Measurements from ENCODE around the gene PRSS3. TPM values are rescaled to one million over a fixed set of nuclear protein-coding genes. Genes with fewer than 3 reads are reported as not detected.

The PRSS3 gene
- total and polyA plus RNA-seq, 9 of the 15 experiments (the other 6 are each of a cell fraction or from before 2014, with no cell fraction given) = 0.35 to 0.42 TPM; not detected in 7

DNA sequence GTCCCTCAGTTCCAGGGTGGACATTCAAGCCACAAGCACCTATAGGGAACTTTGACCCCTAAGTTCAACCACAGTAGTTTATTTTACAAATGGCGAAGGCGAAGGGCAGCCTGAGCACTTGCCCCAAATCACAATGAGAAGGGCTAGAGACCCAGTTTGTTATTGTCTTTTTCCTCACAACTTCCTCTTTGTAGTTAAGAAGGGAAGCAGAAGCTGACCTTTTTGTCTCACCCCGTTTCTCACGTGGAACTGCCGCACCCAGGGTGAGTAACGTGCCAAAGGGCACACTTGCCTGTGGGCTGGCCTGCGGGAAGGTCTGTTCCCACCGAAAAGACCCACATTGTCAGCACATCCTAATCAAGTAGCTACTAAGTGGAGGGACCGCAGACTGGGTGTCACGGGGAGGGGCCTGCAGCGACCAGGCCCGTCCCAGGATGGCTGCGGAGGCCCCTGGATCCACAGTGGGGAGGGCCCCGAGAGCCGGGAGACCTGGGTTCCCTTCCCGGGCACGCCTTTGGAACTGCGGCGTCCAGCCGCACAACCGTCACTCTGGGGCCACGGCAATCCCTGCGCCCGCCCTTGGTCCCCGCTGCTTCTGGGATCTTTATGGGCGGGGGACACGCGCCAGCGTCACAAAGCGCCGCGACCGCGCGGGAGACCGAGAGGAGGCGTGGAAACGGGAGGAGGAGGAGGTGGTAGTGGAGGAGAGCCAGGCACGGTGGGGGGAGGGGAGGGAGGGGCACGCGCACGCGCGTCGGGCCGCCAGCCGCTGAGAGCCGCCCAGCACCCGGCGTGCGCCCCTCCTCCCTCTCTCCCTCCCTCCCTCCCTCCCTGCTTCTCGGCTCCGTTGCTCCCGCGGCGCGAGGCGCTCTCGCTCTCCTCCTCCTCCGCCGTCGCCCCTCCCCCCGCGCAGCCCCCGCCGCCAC, 21.2 kb downstream of the PRSS3 start, which contains the start of gene UBE2R2 (continued):
- TF ChIP-seq NEUROD1 (IDR thresholded peaks at IDR 0.05; ENCODE audit: borderline replicate concordance, low read depth, low read length, partially characterized antibody) (no peak), ZNF699 (CRISPR knock-in tag; IDR thresholded peaks at IDR 0.05; ENCODE audit: insufficient replicate concordance) (no peak), SMAD1 (IDR thresholded peaks at IDR 0.05; ENCODE audit: low read depth, low read length, partially characterized antibody) (peak; percentile 50), ZNF75A (CRISPR knock-in tag; IDR thresholded peaks at IDR 0.05) (no peak), MAZ (CRISPR knock-in tag; conservative IDR thresholded peaks at IDR 0.05 in 1 of 2, IDR thresholded peaks at IDR 0.05 in 1 of 2) (peak; percentile 65 to 91), ZNF175 (CRISPR knock-in tag; IDR thresholded peaks at IDR 0.05; ENCODE audit: low read depth) (no peak), CEBPB (tag; IDR thresholded peaks at IDR 0.05) (no peak), CBX1 (IDR thresholded peaks at IDR 0.05; ENCODE audit: low read depth) (0 out of 2 replicates have a peak, but pooled peaks have one; percentile 41), MCM5 (IDR thresholded peaks at IDR 0.05; ENCODE audit: low read depth) (no peak), OTX1 (CRISPR knock-in tag; IDR thresholded peaks at IDR 0.05) (no peak), HDAC1 (IDR thresholded peaks at IDR 0.05) (peak in 1 of 2 experiments; percentile 79; a peak in 2 of 4 replicates), BCL6 (CRISPR knock-in tag; IDR thresholded peaks at IDR 0.05) (no peak)
- TF ChIP-seq, protein P1, sequence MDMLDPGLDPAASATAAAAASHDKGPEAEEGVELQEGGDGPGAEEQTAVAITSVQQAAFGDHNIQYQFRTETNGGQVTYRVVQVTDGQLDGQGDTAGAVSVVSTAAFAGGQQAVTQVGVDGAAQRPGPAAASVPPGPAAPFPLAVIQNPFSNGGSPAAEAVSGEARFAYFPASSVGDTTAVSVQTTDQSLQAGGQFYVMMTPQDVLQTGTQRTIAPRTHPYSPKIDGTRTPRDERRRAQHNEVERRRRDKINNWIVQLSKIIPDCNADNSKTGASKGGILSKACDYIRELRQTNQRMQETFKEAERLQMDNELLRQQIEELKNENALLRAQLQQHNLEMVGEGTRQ (CRISPR knock-in tag; IDR thresholded peaks at IDR 0.05) = no peak
- TF ChIP-seq, protein P2, sequence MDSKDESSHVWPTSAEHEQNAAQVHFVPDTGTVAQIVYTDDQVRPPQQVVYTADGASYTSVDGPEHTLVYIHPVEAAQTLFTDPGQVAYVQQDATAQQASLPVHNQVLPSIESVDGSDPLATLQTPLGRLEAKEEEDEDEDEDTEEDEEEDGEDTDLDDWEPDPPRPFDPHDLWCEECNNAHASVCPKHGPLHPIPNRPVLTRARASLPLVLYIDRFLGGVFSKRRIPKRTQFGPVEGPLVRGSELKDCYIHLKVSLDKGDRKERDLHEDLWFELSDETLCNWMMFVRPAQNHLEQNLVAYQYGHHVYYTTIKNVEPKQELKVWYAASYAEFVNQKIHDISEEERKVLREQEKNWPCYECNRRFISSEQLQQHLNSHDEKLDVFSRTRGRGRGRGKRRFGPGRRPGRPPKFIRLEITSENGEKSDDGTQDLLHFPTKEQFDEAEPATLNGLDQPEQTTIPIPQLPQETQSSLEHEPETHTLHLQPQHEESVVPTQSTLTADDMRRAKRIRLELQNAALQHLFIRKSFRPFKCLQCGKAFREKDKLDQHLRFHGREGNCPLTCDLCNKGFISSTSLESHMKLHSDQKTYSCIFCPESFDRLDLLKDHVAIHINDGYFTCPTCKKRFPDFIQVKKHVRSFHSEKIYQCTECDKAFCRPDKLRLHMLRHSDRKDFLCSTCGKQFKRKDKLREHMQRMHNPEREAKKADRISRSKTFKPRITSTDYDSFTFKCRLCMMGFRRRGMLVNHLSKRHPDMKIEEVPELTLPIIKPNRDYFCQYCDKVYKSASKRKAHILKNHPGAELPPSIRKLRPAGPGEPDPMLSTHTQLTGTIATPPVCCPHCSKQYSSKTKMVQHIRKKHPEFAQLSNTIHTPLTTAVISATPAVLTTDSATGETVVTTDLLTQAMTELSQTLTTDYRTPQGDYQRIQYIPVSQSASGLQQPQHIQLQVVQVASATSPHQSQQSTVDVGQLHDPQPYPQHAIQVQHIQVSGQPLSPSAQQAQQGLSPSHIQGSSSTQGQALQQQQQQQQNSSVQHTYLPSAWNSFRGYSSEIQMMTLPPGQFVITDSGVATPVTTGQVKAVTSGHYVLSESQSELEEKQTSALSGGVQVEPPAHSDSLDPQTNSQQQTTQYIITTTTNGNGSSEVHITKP (IDR thresholded peaks at IDR 0.05; ENCODE audit: partially characterized antibody) = no peak
- TF ChIP-seq, protein P3, sequence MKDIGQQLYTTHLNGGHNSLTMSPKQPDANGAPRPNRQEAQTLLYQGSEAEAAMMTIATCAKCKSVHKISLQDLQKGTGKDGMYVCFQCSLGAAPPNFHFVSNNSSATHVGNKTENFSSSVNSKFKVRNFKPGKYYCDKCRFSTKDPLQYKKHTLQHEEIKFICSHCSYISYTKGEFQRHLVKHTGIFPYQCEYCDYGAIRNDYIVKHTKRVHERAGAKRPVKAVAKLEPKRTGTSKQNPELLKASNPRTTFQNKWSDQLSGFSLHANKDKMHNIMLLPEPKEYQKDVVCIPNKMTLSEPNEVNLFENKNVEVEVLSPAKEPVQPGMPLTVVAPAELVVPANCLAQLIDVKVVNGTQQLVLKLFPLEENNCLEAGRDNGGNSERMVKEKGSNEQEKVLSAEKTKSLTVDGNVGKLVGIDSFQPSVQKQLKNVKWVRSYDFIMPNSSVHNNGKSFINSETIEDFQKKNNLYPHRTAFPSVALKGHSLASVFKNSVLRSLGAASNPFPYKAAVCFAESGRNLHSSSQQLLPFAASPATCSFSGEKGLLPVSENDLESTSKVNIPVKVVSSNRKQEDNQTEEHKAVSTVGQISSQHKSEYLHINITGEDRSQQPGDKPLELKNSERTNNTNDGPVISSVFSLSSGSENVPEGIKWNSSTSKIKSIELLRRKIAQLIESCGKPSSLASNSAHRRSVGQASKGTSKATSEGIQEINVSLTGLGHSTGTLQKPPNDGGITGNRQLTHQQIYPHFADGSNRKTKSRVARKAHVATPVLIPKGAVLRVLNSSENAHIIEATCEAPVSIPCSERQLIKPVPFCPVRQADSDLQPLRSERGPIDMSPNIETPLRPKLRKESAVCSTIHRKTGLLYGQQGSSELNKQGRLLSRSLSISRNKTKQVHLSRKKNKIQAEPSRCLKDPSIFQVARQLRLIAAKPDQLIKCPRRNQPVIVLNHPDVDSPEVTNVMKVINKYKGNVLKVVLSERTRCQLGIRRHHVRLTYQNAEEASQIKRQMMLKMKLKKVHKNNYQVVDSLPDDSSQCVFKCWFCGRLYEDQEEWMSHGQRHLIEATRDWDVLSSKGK (CRISPR knock-in tag; IDR thresholded peaks at IDR 0.05) = no peak
- TF ChIP-seq, protein P4, sequence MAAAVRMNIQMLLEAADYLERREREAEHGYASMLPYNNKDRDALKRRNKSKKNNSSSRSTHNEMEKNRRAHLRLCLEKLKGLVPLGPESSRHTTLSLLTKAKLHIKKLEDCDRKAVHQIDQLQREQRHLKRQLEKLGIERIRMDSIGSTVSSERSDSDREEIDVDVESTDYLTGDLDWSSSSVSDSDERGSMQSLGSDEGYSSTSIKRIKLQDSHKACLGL (CRISPR knock-in tag; IDR thresholded peaks at IDR 0.05; ENCODE audit: borderline replicate concordance, poor library complexity, severe bottlenecking) = no peak
